ENCODE results near the gene ROCK2. TPM values are rescaled to one million over a fixed set of nuclear protein-coding genes. Genes with fewer than 3 reads are reported as not detected.

The ROCK2 gene
- total and polyA plus RNA-seq, 2 of the 8 experiments (the other 6 are each of a cell fraction or from before 2014, with no cell fraction given), result 2.7 to 29.0 TPM

DNA sequence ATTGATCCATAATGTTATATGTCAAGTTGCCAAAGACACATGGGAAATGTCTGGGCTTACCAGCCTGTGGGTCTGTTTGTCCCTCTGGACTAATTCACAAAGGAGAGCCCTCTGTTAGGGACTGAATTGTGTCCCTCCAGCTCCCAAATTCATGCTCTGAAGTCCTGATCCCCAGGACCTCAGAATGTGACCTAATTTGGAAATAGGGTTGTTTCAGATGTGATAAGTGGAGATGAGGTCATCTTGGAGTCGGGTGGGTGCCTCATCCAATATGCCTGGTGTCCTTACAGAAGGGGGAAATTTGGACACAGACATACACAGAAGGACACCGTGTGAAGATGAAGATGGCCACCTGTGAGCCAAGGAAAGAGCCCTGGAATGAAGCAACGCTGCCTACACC, 41.4 kb upstream of the ROCK2 start:
- Histone ChIP-seq H3K18ac (ENCODE audit: extremely low read depth, low read length) (no peak overlapping the region), H4K8ac (ENCODE audit: extremely low read depth, insufficient read depth, low read length) (no peak overlapping the region), H3K4ac (replicated peaks; ENCODE audit: insufficient read length, low read depth, low read length) (no peak overlapping the region), H3K79me1 (ENCODE audit: low read depth, low read length) (no peaks in the 10 kb centered on the region), H3K9me3 (ENCODE audit: insufficient read depth in 2 of 2, low read depth in 1 of 2, low read length in 1 of 2) (no peaks in the 10 kb centered on the region), H3K36me3 (ENCODE audit: control insufficient read depth in 2 of 4, insufficient read depth in 4 of 4, low read length in 3 of 4) (no peaks in the 10 kb centered on the region), H2BK5ac (ENCODE audit: low read depth, low read length) (no peak overlapping the region), H2BK15ac (ENCODE audit: low read length) (no peak overlapping the region), H3K23ac (ENCODE audit: insufficient read length) (no peak overlapping the region), H3K56ac (replicated peaks; ENCODE audit: insufficient read length, low read depth, low read length) (no peak overlapping the region), H3K79me2 (ENCODE audit: control insufficient read depth in 1 of 2, insufficient read depth in 2 of 2, low read length in 2 of 2) (no peaks in the 10 kb centered on the region), H2AFZ (ENCODE audit: low read length) (no peak overlapping the region), H3K14ac (ENCODE audit: insufficient read length) (no peak overlapping the region), H3K9ac (replicated peaks in 1 of 4; ENCODE audit: extremely low read depth in 1 of 4, low read depth in 3 of 4, low read length in 3 of 4) (no peak overlapping the region), H3K4me3 (ENCODE audit: extremely low read depth in 1 of 4, insufficient read depth in 2 of 4, low read depth in 3 of 4, low read length in 4 of 4) (no peak overlapping the region), H3K23me2 (ENCODE audit: low read depth, low read length) (no peaks in the 10 kb centered on the region), H2BK120ac (replicated peaks; ENCODE audit: low read depth, low read length) (no peak overlapping the region), H2BK20ac (ENCODE audit: low read length) (no peak overlapping the region), H3K4me1 (replicated peaks in 1 of 4; ENCODE audit: control insufficient read depth in 3 of 4, insufficient read depth in 4 of 4, low read length in 3 of 4) (peaks cover 11 to 21% (median 14%) of the 10 kb centered on the region in 4 experiments), H4K20me1 (replicated peaks in 1 of 2; ENCODE audit: control insufficient read depth in 1 of 2, insufficient read depth in 2 of 2, low read length in 2 of 2) (peaks cover 0 to 2% of the 10 kb centered on the region in 2 experiments), H2AK5ac (ENCODE audit: low read depth, low read length) (no peak overlapping the region), H4K5ac (ENCODE audit: insufficient read length, low read depth, low read length) (no peak overlapping the region), H3K27ac (ENCODE audit: low read depth, low read length) (no peak overlapping the region), H3K27me3 (replicated peaks in 1 of 4; ENCODE audit: control insufficient read depth in 3 of 4, extremely low read depth in 1 of 4, insufficient read depth in 3 of 4, low read length in 3 of 4) (no peaks in the 10 kb centered on the region), H3K4me2 (ENCODE audit: insufficient read depth in 1 of 2, low read depth in 2 of 2, low read length in 2 of 2) (no peak overlapping the region), H4K91ac (replicated peaks; ENCODE audit: insufficient read length, low read length) (no peak overlapping the region), H2BK12ac (ENCODE audit: low read depth, low read length) (no peak overlapping the region)
- POLR2A ChIA-PET (ENCODE audit: partially characterized antibody), result interaction anchor here (1.2 kb wide), 1 partner anchor 11 kb away, joined by 4 read pairs; no protein-coding TSS in a partner anchor
- no peak for TF ChIP-seq JUND (IDR thresholded peaks at IDR 0.05; ENCODE audit: low read length)
- no peak for TF ChIP-seq GABPA (IDR thresholded peaks at IDR 0.05; ENCODE audit: borderline replicate concordance, insufficient read depth, low read length)
- TF ChIP-seq TCF12 (IDR thresholded peaks at IDR 0.05; ENCODE audit: low read depth, low read length), result no peak
- no peak for TF ChIP-seq PHF8 (conservative IDR thresholded peaks at IDR 0.05; ENCODE audit: low read depth, low read length)
- no peak for TF ChIP-seq BACH1 (IDR thresholded peaks at IDR 0.05; ENCODE audit: low read length)
- no peak for TF ChIP-seq RXRA (IDR thresholded peaks at IDR 0.05; ENCODE audit: insufficient read depth, low read depth, low read length)
- TF ChIP-seq TAF7 (optimal IDR thresholded peaks at IDR 0.05; ENCODE audit: borderline replicate concordance, low read depth, low read length), result no peak
- TF ChIP-seq MAFK (IDR thresholded peaks at IDR 0.05; ENCODE audit: low read depth, low read length), result no peak
- FAIRE-seq, result no peak
- no peak for DNase-seq (ENCODE audit: low read depth in 1 of 2, low spot score in 2 of 2)
- CTCF ChIA-PET (ENCODE audit: partially characterized antibody), result interaction anchor here (1.0 to 2.0 kb wide), 3 partner anchors 9 to 32 kb away, joined by 3 to 6 read pairs (median 5); no protein-coding TSS in a partner anchor
- WGBS, 2 experiments (ENCODE audit: extremely low coverage in 1 of 2, insufficient coverage in 1 of 2, insufficient read length in 1 of 2, insufficient replicate concordance in 2 of 2, low coverage in 1 of 2, low lambda C conversion rate in 2 of 2, missing lambda C conversion rate in 1 of 2), result 84% methylated on average over 3 of the region's 3 CpGs; no CpG with 5 or more reads in 1 of the 2 experiments

All from H1 (cell line).